Bronchial epithelial cell (primary cell): ENCODE data around the gene CHPT1. TPM values are rescaled to one million over a fixed set of nuclear protein-coding genes. Genes with fewer than 3 reads are reported as not detected.
A peak's percentile ranks its signal among the peaks of the same experiment; 100 is the strongest.

Source experiments
- DNase-seq: peaks from one replicate; pipeline ENCODE4 v3.0.0-alpha.2; 2010; ENCODE audit warnings: low read depth
- FAIRE-seq: peaks from 2 replicates; lab custom pipeline; 2011; peaks lifted over from hg19 to GRCh38; lab: Jason Lieb, UNC
- H3K27me3 ChIP-seq: 2 replicates; pipeline ENCODE4 v1.5.1; 2011; ENCODE audit warnings: low read length; ENCODE audit not compliant: control insufficient read depth, insufficient read depth
- H3K36me3 ChIP-seq: 2 replicates; pipeline ENCODE4 v1.5.1; 2011; ENCODE audit warnings: low read length; ENCODE audit not compliant: control insufficient read depth, insufficient read depth
- H3K4me3 ChIP-seq: 2 replicates; pipeline ENCODE4 v1.5.1; 2011; ENCODE audit warnings: mild to moderate bottlenecking, low read depth, low read length, control low read depth
- total RNA-seq: library from RNA; depleted of rRNA; stranded (reverse); fragments of >200 nt; gene quantifications from 2 replicates; pipeline ENCODE4 v1.2.1, GENCODE V29; 2014
- TF ChIP-seq, protein P1 (sequence below): IDR thresholded peaks from 2 replicates; pipeline ENCODE4 v1.5.1; 2011; ENCODE audit warnings: mild to moderate bottlenecking, moderate library complexity, low read length, control low read depth, inconsistent platforms; ENCODE audit not compliant: insufficient read depth, severe bottlenecking

The CHPT1 gene
- total RNA-seq, 1 donor from 2014 or later = 3.2 TPM

DNA sequence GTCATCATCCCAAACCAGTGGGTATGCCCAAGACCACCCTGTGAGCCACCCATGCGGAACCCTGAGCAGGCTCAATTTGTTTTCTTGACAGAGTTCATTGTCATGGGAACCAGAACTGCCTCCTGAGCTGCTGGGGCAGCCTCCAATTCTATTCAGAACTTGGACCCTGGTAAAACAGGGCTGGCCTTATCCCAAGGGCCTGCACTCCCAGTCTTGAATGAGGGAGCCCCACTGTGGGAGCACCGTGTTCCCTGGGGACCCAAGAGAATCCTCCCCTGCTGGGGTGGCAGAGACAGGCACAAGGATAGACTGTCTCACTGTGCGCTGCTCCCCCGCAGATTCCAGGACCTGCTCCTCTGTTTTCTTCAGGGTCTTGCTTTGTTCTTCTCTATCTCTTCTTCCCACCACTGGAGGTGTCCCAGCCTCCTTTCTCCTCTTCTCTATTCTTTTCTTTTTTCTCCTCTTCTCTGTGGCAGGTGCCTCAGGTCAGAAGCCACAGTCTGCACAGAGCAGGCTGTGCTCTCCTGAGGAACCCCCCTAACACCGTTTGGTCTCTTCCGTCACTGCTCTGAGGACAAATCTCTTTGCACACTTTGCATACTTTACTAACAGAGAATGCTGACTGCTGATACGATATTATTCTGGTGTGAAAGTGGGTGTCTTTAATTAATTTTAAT lies 31.2 kb upstream of the CHPT1 start:
- FAIRE-seq (no peak), DNase-seq (no peak)
- Histone ChIP-seq H3K36me3 (no peaks in the 10 kb centered on the region), H3K27me3 (no peaks in the 10 kb centered on the region), H3K4me3 (no peak overlapping the region)
- TF ChIP-seq, protein P1, sequence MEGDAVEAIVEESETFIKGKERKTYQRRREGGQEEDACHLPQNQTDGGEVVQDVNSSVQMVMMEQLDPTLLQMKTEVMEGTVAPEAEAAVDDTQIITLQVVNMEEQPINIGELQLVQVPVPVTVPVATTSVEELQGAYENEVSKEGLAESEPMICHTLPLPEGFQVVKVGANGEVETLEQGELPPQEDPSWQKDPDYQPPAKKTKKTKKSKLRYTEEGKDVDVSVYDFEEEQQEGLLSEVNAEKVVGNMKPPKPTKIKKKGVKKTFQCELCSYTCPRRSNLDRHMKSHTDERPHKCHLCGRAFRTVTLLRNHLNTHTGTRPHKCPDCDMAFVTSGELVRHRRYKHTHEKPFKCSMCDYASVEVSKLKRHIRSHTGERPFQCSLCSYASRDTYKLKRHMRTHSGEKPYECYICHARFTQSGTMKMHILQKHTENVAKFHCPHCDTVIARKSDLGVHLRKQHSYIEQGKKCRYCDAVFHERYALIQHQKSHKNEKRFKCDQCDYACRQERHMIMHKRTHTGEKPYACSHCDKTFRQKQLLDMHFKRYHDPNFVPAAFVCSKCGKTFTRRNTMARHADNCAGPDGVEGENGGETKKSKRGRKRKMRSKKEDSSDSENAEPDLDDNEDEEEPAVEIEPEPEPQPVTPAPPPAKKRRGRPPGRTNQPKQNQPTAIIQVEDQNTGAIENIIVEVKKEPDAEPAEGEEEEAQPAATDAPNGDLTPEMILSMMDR = no peak

DNA sequence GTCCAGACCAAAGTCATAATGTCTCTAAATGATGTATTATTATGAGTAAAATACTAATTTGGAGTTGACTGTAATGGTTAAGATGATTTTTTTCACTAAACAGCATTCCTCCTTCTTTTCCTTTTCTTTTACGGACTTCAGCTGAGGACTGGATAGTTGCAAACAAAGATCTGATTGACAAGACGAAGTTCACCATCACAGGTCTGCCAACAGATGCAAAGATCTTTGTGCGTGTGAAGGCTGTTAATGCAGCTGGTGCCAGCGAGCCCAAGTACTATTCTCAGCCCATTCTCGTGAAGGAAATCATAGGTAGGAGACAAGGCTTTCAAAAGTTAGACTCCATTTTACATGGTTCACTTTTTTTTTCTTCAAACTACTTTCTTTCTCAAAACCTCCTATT lies 29.8 kb upstream of the CHPT1 start:
- DNase-seq = no peak
- TF ChIP-seq, protein P1 = no peak
- FAIRE-seq = no peak
- Histone ChIP-seq H3K27me3 (no peaks in the 10 kb centered on the region), H3K4me3 (no peak overlapping the region), H3K36me3 (no peaks in the 10 kb centered on the region)

DNA sequence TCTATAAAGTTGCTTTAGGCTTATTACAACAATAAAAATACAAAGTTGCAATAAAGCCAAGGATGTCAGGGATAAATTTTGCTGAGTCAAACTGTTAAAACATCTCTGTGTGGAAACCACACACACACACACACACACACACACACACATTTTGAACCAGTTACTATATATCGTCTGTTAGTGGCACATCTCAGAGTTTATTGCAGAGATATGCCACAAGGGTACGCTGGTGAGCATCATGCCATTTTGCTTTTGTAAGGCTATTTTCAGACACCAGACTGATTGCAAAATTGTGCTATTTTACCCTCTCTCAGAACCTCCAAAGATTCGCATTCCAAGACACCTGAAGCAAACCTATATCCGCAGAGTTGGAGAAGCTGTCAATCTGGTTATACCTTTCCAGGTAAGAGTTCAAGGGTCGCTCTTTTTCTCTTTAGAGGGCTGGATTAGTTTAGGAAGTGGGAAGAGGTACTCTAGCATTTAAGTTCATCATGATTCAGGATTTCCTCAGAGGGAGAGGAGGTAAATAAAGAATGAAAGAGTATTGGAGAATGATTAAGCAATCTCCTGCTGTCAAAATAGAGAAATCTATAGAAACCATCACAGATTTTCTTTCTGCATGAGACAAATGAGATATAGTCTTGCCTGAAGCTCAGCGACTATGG lies 27.3 kb upstream of the CHPT1 start:
- TF ChIP-seq, protein P1 = peak; percentile 49
- no peaks in the 10 kb centered on the region for H3K36me3 ChIP-seq
- no peaks in the 10 kb centered on the region for H3K27me3 ChIP-seq
- H3K4me3 ChIP-seq = no peak overlapping the region
- FAIRE-seq = no peak
- DNase-seq = peak; percentile 33

- H3K4me3 ChIP-seq = no peak overlapping the region
- H3K27me3 ChIP-seq = no peaks in the 10 kb centered on the region
- TF ChIP-seq, protein P1 = no peak
- DNase-seq (no peak), FAIRE-seq (no peak)
- no peaks in the 10 kb centered on the region for H3K36me3 ChIP-seq
Observed at GRCh38 chr12:101671157-101671791, 26.2 kb upstream of the CHPT1 start.

GRCh38 chr12:101671833-101672232 lies 25.6 kb upstream of the CHPT1 start:
- no peaks in the 10 kb centered on the region for H3K27me3 ChIP-seq
- H3K36me3 ChIP-seq = no peaks in the 10 kb centered on the region
- TF ChIP-seq, protein P1 = no peak
- no peak overlapping the region for H3K4me3 ChIP-seq
- FAIRE-seq (no peak), DNase-seq (no peak)
